ENCODE data around the gene DNAH17. TPM values are rescaled to one million over a fixed set of nuclear protein-coding genes. Genes with fewer than 3 reads are reported as not detected.

Gene DNAH17
- total and polyA plus RNA-seq, 8 donors: 0.64 to 7.2 (median 3.6) TPM

DNA sequence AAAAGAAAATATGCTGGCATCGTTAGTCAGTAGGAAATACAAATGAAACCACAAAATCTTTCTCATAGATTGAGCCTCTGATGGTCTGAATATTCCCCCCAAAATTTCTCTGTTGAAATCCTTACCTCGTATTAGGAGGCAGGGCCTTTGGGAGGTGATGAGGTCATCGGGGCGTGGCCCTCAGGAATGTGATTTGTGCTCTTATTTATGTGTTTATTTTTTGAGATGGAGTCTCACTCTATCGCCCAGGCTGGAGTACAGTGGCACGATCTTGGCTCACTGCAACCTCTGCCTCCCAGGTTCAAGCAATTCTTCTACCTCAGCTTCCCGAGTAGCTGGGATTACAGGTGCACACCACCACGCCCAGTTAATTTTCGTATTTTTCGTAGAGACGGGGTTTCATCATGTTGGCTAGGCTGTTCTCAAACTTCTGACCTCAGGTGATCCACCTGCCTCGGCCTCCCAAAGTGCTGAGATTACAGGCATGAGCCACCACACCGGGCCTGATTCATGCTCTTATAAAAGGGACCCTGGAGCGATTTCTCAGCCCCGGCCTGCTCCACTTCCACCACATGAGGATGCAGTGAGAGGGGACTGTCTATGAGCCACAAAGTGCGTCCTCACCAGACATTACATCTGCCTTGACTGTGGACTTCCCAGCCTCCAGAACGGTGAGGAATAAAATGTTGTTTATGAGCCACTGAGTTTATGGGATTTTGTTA is 53.1 kb downstream of the DNAH17 start:
- H3K27ac ChIP-seq: no peak overlapping the region
- H3K4me3 ChIP-seq: no peak overlapping the region
- no peaks in the 10 kb centered on the region for H3K27me3 ChIP-seq
- H3K36me3 ChIP-seq: no peaks in the 10 kb centered on the region
- ATAC-seq: no peak
- DNase-seq: peak in 1 of 4 donors; percentile 34
- no peaks in the 10 kb centered on the region for H3K4me1 ChIP-seq
- TF ChIP-seq, protein P1, sequence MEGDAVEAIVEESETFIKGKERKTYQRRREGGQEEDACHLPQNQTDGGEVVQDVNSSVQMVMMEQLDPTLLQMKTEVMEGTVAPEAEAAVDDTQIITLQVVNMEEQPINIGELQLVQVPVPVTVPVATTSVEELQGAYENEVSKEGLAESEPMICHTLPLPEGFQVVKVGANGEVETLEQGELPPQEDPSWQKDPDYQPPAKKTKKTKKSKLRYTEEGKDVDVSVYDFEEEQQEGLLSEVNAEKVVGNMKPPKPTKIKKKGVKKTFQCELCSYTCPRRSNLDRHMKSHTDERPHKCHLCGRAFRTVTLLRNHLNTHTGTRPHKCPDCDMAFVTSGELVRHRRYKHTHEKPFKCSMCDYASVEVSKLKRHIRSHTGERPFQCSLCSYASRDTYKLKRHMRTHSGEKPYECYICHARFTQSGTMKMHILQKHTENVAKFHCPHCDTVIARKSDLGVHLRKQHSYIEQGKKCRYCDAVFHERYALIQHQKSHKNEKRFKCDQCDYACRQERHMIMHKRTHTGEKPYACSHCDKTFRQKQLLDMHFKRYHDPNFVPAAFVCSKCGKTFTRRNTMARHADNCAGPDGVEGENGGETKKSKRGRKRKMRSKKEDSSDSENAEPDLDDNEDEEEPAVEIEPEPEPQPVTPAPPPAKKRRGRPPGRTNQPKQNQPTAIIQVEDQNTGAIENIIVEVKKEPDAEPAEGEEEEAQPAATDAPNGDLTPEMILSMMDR (IDR thresholded peaks at IDR 0.05): no peak
- H3K9me3 ChIP-seq: no peaks in the 10 kb centered on the region
- intact Hi-C loops (cut with DNase I): no loop called here

DNA sequence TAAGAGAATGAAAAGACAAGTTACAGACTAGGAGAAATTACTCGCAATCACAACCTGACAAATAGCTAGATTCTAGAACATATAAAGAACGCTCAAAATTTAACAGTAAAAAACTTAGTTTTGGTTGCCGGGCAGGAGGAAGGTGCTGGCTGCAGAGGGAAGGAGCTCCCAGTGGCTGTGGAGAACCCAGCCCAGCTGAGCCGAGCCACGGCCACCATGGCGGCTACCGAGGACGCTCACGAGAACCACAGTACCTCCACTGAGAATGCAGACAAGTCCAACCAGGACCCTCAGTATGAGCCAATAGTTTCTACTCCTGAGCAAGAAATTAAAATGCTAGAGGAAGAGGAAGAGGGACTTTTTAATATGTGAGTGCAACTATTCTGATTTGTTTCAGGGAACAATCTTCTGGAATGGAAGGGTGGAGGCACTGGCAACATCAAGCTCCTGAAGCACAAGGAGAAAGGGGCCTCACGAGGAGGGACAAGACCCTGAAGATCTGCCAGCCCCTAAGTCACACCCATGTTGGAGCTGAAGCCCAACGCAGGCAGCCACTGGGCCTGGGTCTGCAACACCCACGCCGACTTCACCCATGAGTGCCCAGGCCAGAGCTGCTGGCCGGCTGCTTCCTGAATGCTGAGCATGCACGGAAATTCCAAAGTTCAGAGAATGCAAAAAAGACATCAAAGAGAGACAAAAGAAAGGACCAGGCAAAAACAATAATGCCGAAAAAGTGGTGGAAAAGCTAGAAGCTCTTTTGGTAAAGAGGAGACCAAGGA is 55.0 kb downstream of the DNAH17 start:
- intact Hi-C loops (cut with DNase I): no loop called here
- H3K27ac ChIP-seq: no peak overlapping the region
- H3K9me3 ChIP-seq: no peaks in the 10 kb centered on the region
- no peak for ATAC-seq
- no peaks in the 10 kb centered on the region for H3K36me3 ChIP-seq
- TF ChIP-seq, protein P1 (IDR thresholded peaks at IDR 0.05): no peak
- peak in 1 of 4 donors; percentile 45 for DNase-seq
- H3K4me3 ChIP-seq: no peak overlapping the region
- no peaks in the 10 kb centered on the region for H3K4me1 ChIP-seq
- no peaks in the 10 kb centered on the region for H3K27me3 ChIP-seq

DNA sequence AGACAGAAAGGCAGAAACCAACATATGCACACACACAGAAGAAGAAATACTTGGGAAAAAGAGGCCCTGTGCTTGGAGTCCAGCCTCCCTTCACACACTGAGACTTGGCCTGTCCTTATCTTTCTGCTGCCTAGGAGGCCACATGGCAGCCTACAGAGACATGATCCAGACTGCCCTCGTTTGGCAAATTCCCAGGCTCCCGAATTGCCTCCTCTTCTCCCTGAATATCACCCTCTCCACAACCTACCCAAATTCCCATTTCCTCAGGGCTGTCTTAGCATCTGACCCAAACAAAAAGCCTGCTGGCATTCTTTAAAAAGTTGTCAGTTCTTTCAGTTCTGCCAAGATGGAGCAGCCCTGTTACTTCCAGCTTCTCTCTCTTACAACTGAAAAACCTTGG is 59.8 kb downstream of the DNAH17 start:
- no peaks in the 10 kb centered on the region for H3K27me3 ChIP-seq
- no peak overlapping the region for H3K4me3 ChIP-seq
- intact Hi-C loops (cut with DNase I): no loop called here
- ATAC-seq (no peak), DNase-seq (peak in 1 of 4 donors; percentile 47)
- no peaks in the 10 kb centered on the region for H3K36me3 ChIP-seq
- TF ChIP-seq, protein P1 (IDR thresholded peaks at IDR 0.05): no peak
- H3K4me1 ChIP-seq: no peaks in the 10 kb centered on the region
- H3K9me3 ChIP-seq: no peaks in the 10 kb centered on the region
- H3K27ac ChIP-seq: no peak overlapping the region

DNA sequence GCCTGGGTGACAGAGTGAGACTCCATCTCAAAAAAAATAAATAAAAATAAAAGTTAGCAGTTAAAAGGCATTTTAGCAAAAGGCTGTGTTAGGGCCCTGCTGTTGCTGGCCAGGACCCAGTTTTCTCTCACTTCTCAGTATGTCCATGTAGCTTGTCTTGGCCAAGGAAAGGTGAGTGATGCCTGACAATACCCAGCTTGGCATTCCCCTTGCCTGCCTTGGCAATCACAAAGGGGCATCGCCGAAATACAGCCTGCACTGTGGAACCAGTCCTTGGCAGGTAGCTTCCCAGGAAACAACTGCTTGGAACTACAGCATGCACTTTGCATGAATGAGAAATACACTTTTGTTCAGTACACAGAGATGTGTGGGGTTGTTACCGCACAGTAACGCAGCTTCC is 61.7 kb downstream of the DNAH17 start:
- DNase-seq: peak in 1 of 4 donors; percentile 8
- TF ChIP-seq, protein P1 (IDR thresholded peaks at IDR 0.05): no peak
- Histone ChIP-seq H3K27me3 (no peaks in the 10 kb centered on the region), H3K4me1 (no peaks in the 10 kb centered on the region), H3K27ac (no peak overlapping the region), H3K36me3 (no peaks in the 10 kb centered on the region), H3K4me3 (no peak overlapping the region), H3K9me3 (no peaks in the 10 kb centered on the region)
- intact Hi-C loops (cut with DNase I): no loop called here
- no peak for ATAC-seq

DNA sequence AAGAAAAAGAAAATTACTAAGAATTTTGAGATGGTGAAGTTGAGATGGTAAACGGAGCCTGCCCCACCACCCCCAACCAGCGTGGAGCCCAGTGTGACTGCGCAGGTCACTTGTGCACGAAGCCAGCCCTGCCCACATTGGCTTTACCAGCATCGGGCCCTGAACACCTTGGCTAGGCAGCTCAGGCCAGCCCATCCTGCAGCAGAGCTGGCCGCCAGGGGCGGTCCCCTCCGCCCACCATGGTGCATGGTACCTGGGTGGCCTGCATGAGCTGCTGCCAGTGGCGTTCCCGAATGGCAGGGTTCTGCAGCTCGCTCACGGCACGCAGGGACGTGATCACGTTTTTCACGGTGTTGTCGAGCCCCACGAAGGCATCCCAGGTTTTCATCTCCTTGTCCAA is 62.7 kb downstream of the DNAH17 start:
- no peak overlapping the region for H3K4me3 ChIP-seq
- TF ChIP-seq, protein P1 (IDR thresholded peaks at IDR 0.05): no peak
- intact Hi-C loops (cut with DNase I): no loop called here
- H3K4me1 ChIP-seq: no peaks in the 10 kb centered on the region
- DNase-seq (peak in 1 of 4 donors; percentile 73), ATAC-seq (no peak)
- H3K36me3 ChIP-seq: no peaks in the 10 kb centered on the region
- no peak overlapping the region for H3K27ac ChIP-seq
- H3K9me3 ChIP-seq: no peaks in the 10 kb centered on the region
- no peaks in the 10 kb centered on the region for H3K27me3 ChIP-seq
